KOPT-K1 (cell line): ENCODE measurements around the gene SEMA4D.

Source experiments
- H3K27ac ChIP-seq: fragments of 200-600 bp; sonication (generic); 2 replicates; pipeline ENCODE4 v1.5.1; 2016; ENCODE audit warnings: antibody characterized with exemption, mild to moderate bottlenecking, low read depth, low read length; ENCODE audit not compliant: poor library complexity, severe bottlenecking
- H3K36me3 ChIP-seq: fragments of 200-600 bp; sonication (generic); 2 replicates; pipeline ENCODE4 v1.5.1; 2017; ENCODE audit warnings: antibody characterized with exemption, mild to moderate bottlenecking, low read length, moderate library complexity; ENCODE audit not compliant: insufficient read depth
- H3K9me3 ChIP-seq: fragments of 200-600 bp; sonication (generic); 2 replicates; pipeline ENCODE4 v1.5.1; 2017; ENCODE audit warnings: antibody characterized with exemption, low read length, mild to moderate bottlenecking; ENCODE audit not compliant: insufficient read depth, poor library complexity, severe bottlenecking

SEMA4D gene

GRCh38 chr9:89534515-89535287 lies 36.8 kb upstream of the SEMA4D start:
- Histone ChIP-seq H3K27ac (peak overlapping the region; percentile 100), H3K36me3 (no peaks in the 10 kb centered on the region), H3K9me3 (no peaks in the 10 kb centered on the region)

DNA sequence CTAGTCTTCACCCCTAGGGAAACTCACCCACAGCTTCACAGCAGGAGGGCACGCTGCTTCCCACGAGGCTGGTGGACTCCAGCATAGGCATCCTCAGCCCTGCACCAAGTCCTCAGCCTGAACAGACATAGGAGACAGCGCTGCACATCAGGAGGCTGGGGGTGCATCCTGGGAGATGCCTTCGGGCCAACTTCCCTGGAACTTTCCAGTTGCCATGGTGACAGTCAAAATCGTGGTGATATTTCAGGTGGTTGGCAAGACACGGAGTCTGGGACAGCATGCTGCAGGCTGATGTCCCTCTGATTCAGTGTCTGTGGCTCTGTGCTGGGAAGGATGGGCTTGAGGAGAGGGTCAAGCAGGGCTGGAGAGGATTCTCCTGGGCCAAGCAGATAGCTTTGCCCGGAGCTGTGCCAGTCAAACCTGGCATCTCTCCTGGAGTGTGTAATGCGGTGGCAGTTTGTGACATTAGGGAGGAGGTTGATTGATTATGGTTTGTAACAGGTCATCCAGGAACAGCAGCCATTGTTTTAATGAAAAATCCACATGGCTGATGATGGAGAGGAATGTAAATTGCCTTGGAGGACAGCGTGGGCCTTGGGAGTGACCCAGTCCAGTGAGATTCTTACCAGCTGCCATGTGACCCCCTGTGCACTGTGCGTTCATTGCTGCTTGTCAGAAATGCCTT lies 35.6 kb upstream of the SEMA4D start:
- no peaks in the 10 kb centered on the region for H3K36me3 ChIP-seq
- H3K27ac ChIP-seq = peak overlapping the region; percentile 100
- no peaks in the 10 kb centered on the region for H3K9me3 ChIP-seq

DNA sequence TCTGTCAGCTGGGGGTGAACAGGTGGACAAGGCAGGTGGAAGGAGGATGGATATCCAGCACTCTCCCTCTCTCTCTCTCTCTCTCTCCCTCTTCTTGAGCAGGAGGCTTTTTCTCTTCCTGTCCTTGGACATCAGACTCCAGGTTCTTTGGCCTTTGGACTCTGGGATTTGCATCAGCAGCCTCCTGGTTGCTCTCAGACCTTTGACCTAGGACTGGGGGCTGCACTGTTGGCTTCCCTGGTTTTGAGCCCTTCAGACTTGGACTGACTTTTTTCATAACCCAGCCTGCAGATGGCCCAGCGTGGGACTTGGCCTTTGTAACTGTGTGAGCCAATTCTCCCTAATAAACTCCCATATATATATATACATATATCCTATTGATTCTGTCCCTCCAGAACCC lies 35.0 kb upstream of the SEMA4D start:
- H3K36me3 ChIP-seq = no peaks in the 10 kb centered on the region
- H3K27ac ChIP-seq = peak overlapping the region; percentile 100
- H3K9me3 ChIP-seq = peaks cover 4% of the 10 kb centered on the region

- H3K27ac ChIP-seq = peak overlapping the region; percentile 100
- peaks cover 8% of the 10 kb centered on the region for H3K9me3 ChIP-seq
- no peaks in the 10 kb centered on the region for H3K36me3 ChIP-seq
Observed at GRCh38 chr9:89532478-89532877, 34.6 kb upstream of the SEMA4D start.

- peak overlapping the region; percentile 100 for H3K27ac ChIP-seq
- peaks cover 8% of the 10 kb centered on the region for H3K9me3 ChIP-seq
- H3K36me3 ChIP-seq = no peaks in the 10 kb centered on the region
Observed at GRCh38 chr9:89531766-89532165, 33.9 kb upstream of the SEMA4D start.

GRCh38 chr9:89530726-89531125 lies 32.8 kb upstream of the SEMA4D start:
- Histone ChIP-seq H3K36me3 (no peaks in the 10 kb centered on the region), H3K9me3 (peaks cover 8% of the 10 kb centered on the region), H3K27ac (peak overlapping the region; percentile 100)

DNA sequence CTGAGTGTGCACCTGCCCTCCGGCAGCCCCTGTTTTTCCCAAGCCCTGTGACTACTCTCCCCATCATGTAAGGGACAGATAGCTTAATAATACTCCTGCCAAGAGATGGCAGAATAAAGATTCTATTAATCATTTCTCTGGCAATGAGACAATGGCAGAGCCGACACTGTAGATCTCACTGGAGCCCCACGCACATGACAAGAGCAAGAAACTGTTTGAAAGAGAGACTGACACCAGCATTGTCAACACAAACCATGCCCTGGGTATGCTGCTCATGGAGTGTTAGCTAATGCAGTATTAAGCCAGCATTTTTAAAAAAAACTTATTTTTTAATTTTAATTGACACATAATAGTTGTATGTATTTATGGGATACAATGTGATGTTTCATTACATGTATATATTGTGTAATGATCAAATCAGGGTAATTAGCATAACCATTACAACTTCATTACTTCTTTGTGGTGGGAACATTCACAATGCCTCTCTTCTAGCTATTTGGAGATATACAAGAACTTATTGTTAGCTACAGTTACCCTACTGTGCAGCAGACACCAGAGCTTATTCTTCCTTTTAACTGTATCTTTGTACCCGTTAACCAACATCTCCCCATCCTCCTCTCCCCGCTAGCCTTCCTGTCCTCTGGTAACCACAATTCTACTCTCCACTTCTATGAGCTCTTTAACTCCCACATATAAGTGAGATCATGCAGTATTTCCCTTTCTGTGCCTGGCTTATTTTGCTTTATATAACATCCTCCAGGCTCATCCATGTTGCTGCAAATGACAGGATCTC lies 31.5 kb upstream of the SEMA4D start:
- peaks cover 8% of the 10 kb centered on the region for H3K9me3 ChIP-seq
- H3K27ac ChIP-seq = peak overlapping the region; percentile 100

DNA sequence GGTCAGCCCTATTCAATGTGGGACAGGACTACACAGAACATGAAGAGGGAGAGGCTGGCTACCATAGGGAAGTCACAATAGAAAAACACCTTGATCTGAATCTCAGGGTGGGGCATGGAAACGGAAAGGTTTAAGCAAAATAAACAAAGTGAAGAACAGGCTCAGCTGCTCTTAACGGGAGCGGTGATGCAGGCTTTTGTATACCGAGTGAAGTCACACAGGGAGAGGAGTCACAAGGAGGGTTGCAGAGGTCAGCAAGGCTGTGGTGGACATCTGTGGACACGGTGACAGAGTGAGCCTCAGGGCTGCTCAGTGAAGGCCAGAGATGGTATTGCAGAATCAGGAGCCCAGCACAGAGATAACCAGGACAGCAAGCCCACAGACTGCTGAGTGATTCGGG lies 30.6 kb upstream of the SEMA4D start:
- H3K27ac ChIP-seq = peak overlapping the region; percentile 100
- H3K36me3 ChIP-seq = no peaks in the 10 kb centered on the region
- peaks cover 8% of the 10 kb centered on the region for H3K9me3 ChIP-seq

More for the DNA sequence above, 31.5 kb upstream of the SEMA4D start:
- no peaks in the 10 kb centered on the region for H3K36me3 ChIP-seq

- Histone ChIP-seq H3K9me3 (peaks cover 8% of the 10 kb centered on the region), H3K27ac (peak overlapping the region; percentile 100), H3K36me3 (no peaks in the 10 kb centered on the region)
Observed at GRCh38 chr9:89528131-89528530, 30.2 kb upstream of the SEMA4D start.

- H3K36me3 ChIP-seq = no peaks in the 10 kb centered on the region
- H3K27ac ChIP-seq = peak overlapping the region; percentile 100
- peaks cover 8% of the 10 kb centered on the region for H3K9me3 ChIP-seq
Observed at GRCh38 chr9:89527084-89527483, 29.2 kb upstream of the SEMA4D start.

DNA sequence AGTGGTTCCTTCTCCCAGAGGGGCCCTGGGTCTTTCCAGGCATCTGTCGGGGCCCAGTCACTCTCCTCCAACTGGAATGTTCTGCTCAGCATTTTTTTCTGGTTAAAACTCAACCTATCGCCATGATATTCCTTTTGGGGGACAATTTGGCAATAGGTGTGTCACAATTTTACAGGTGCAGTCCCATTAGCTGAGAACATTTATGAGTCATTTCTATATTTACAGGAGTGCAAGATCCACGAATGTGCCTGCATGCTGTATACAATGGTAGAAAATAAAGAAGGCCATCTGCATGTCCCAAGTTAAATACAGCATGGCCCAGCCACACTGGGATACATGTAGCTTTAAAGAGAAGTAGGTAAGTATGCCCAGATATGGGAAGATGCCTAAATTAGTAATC lies 28.8 kb upstream of the SEMA4D start:
- peaks cover 8% of the 10 kb centered on the region for H3K9me3 ChIP-seq
- H3K36me3 ChIP-seq = no peaks in the 10 kb centered on the region
- H3K27ac ChIP-seq = peak overlapping the region; percentile 100

- H3K27ac ChIP-seq = peak overlapping the region; percentile 100
- H3K36me3 ChIP-seq = no peaks in the 10 kb centered on the region
- peaks cover 8% of the 10 kb centered on the region for H3K9me3 ChIP-seq
Observed at GRCh38 chr9:89525446-89526374, 27.8 kb upstream of the SEMA4D start.

DNA sequence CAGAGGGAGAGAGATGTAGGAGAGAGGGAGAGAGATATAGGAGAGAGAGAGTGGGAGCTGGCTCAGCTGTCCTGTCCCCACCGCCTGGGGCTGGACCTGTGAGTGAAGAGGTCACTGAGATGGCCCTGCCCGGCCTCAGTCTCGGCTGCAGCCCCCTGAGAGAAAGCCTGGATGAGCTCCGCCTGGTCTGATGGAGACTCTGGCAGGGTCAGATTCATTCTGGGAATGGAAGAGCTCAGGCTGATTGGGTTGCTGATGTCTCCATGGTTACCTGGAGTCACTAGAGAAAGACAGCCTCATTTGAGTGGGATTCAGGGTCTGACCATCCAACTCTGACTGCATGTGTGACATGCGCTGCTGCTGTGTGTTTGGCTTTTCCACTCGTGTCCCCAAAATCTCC lies 27.1 kb upstream of the SEMA4D start:
- peak overlapping the region; percentile 100 for H3K27ac ChIP-seq
- H3K36me3 ChIP-seq = no peaks in the 10 kb centered on the region
- peaks cover 8% of the 10 kb centered on the region for H3K9me3 ChIP-seq

DNA sequence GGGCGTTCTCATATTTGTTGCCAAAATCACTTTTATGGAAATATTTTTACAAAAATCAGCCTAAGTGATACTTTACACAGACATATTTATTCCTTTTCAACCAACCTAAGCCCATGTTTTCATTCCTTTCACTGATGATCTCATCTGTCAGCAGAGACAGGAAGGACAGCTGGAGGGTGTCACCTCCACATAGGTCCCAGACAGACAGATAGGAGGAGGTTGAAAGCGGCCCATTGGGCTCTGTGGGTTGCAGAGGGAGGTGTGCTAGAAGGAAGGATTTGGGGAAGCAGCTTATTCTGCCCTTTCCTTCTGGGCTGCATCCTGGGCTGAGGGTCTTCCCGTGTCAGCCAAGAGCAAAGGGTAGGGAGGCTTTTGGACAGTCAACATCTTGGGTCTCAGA lies 26.0 kb upstream of the SEMA4D start:
- Histone ChIP-seq H3K27ac (peak overlapping the region; percentile 100), H3K36me3 (no peaks in the 10 kb centered on the region), H3K9me3 (peaks cover 8% of the 10 kb centered on the region)
